Measurements from ENCODE around the gene AP1S1.
"Not testable (repeated sequence)": the region's sequence is repeated elsewhere in the genome, so short reads cannot be mapped to it uniquely, and the experiment has no call there.

AP1S1 gene

DNA sequence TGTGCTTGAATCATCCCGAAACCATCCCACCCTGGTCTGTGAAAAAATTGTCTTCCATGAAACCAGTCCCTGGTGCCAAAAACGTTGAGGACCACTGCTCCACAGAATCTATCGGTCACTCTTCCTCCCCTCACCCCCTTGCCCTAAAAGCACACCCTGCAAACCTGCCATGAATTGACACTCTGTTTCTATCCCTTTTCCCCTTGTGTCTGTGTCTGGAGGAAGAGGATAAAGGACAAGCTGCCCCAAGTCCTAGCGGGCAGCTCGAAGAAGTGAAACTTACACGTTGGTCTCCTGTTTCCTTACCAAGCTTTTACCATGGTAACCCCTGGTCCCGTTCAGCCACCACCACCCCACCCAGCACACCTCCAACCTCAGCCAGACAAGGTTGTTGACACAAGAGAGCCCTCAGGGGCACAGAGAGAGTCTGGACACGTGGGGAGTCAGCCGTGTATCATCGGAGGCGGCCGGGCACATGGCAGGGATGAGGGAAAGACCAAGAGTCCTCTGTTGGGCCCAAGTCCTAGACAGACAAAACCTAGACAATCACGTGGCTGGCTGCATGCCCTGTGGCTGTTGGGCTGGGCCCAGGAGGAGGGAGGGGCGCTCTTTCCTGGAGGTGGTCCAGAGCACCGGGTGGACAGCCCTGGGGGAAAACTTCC lies 28.2 kb upstream of the AP1S1 start:
- DNase-seq (ENCODE audit: low read depth in 2 of 2) = no peak

DNA sequence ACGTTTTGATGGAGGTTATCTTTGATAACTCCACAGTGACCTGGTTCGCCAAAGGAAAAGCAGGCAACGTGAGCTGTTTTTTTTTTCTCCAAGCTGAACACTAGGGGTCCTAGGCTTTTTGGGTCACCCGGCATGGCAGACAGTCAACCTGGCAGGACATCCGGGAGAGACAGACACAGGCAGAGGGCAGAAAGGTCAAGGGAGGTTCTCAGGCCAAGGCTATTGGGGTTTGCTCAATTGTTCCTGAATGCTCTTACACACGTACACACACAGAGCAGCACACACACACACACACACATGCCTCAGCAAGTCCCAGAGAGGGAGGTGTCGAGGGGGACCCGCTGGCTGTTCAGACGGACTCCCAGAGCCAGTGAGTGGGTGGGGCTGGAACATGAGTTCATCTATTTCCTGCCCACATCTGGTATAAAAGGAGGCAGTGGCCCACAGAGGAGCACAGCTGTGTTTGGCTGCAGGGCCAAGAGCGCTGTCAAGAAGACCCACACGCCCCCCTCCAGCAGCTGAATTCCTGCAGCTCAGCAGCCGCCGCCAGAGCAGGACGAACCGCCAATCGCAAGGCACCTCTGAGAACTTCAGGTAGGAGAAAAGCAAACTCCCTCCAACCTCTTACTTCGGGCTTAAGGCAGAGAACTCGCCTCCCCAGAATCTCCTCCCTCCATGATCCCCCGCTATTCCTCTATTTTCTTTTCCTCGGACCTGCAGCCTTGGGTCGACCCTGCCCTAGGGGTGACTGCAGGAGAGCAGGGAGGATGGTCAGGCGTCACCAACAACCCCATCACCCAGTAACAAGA lies 27.4 kb upstream of the AP1S1 start, which contains the start of gene SERPINE1:
Gene SERPINE1, plus strand, starts transcription at position 454 of the 809 bp plus-strand sequence. CDS start 1,290 bp downstream, outside the sequence.
- DNase-seq (ENCODE audit: low read depth in 2 of 2) = peak; percentile 99

DNA sequence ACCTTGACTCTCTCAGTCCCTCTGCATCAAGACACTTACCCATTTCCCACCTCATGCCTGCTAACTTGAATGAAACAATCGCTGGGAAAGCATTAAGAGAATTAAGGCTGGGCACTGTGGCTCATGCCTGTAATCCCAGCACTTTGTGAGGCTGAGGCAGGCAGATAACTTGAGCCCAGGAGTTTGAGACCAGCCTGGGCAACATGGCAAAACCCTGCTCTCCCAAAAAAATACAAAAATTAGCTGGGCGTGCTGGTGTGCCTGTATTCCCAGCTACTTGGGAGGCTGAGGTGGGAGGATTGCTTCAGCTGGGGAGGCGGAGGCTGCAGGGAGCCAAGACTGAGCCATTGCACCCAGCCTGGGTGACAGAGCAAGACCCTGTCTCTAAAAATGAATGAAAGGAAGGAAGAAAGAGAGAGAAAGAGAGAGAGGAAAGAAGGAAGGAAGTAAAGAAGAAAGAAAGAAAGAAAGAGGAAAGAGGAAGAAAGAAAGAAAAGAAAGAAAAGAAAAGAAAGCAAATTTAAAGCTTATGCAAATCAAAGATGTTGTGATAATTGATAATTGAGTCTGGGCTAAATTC lies 26.7 kb upstream of the AP1S1 start:
- no peak for DNase-seq (ENCODE audit: low read depth in 2 of 2)

DNA sequence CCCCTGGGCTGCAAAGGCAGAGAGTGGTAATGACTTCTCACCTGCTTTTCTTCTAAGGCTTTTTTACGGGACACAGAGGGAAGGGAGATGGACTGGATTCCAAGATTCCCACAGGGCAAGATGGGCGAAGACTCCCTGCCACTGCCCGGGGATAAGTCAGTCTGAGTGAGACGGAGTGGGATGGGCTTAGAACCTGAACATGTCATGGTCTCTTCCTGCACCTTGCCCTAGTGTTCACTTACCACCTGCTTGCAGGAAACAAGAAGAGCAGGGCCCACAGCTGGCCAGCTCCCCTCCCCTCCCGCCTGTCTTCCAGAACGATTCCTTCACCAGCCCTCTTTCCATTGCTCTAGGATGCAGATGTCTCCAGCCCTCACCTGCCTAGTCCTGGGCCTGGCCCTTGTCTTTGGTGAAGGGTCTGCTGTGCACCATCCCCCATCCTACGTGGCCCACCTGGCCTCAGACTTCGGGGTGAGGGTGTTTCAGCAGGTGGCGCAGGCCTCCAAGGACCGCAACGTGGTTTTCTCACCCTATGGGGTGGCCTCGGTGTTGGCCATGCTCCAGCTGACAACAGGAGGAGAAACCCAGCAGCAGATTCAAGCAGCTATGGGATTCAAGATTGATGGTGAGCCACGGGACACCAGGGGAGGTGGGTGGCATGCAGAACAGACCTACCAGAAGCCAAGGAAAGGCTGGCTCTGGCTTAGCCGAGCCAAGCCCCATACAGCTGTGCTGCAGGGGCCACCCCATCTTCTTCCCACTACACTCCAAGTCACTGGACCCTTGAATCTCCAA lies 26.0 kb upstream of the AP1S1 start:
- no peak for DNase-seq (ENCODE audit: low read depth in 2 of 2)

DNA sequence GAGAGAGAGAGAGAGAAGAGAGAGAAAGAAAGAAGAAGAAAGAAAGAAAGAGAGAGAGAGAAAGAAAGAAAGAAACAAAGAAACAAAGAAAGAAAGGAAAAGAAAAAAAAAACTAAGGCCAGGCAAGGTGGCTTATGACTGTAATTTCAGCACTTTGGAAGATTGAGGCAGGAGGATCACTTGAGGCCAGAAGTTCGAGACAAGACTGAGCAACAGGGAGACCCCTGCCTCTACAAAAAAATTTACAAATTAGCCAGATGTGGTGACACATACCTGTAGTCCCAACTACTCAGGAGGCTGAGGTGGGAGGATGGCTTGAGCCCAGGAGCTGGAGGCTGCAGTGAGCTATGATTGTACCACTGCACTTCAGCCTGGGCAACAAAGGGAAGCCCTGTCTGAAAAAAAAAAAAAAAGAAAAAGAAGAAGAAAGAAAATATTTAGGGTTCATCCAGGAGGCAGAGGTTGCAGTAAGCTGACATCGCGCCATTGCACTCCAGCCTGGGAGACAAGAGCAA lies 24.6 kb upstream of the AP1S1 start:
- no peak for DNase-seq (ENCODE audit: low read depth in 2 of 2)

- DNase-seq (ENCODE audit: low read depth in 2 of 2) = not testable (repeated sequence)
Observed at GRCh38 chr7:101132626-101133600, 21.4 kb upstream of the AP1S1 start.

- DNase-seq (ENCODE audit: low read depth in 2 of 2) = no peak
Observed at GRCh38 chr7:101133621-101134398, 20.5 kb upstream of the AP1S1 start.

DNA sequence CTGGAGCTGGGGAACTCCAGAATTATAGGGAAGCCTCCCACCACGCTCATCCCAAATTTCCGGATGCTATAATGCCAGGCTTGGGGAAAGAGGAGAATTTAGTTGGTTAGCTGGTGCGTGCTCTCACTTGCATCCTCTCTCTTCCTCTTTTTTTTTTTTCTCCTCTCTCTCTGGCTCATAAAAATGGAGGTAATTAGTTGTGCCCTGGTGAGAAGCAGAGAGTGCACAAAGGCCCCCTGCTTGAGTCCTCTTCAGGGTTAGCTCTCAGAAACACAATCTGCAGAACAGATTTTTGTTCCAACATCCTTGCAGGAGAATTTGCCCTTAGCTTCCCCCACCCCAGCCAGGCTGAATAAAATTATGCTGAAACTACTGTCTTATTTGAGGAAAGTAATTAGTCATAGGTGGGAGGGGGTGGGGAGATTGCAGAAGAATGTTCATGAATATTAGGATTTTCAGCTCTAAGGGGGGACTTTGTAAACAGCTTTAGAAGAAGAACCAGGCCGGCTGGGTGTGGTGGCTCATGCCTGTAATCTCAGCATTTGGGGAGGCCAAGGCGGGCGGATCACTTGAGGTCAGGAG lies 19.8 kb upstream of the AP1S1 start:
- peak; percentile 66 for DNase-seq (ENCODE audit: low read depth in 2 of 2)

DNA sequence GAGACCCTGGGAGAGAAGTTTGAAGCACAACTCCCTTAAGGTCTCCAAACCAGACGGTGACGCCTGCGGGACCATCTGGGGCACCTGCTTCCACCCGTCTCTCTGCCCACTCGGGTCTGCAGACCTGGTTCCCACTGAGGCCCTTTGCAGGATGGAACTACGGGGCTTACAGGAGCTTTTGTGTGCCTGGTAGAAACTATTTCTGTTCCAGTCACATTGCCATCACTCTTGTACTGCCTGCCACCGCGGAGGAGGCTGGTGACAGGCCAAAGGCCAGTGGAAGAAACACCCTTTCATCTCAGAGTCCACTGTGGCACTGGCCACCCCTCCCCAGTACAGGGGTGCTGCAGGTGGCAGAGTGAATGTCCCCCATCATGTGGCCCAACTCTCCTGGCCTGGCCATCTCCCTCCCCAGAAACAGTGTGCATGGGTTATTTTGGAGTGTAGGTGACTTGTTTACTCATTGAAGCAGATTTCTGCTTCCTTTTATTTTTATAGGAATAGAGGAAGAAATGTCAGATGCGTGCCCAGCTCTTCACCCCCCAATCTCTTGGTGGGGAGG lies 16.5 kb upstream of the AP1S1 start:
- no peak for DNase-seq (ENCODE audit: low read depth in 2 of 2)

GRCh38 chr7:101138213-101138870 lies 15.9 kb upstream of the AP1S1 start:
- peak; percentile 91 to 92 for DNase-seq (ENCODE audit: low read depth in 2 of 2)

DNA sequence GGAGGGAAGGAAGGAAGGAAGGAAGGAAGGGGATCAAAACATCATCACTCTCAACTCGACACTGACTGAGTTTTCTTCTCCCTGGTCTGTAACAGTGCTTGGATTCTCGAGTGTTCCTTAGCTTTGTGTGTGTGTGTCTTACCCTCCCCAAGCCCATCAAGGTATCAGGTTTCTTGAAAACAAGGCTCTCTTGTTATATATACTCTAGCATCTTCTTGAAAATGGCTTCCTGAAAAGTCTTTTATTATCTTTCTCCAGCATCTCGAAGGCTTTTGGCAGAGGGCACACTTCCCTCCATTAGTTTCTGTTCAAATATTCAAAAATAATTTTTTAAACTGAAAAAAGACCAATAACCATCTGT lies 14.0 kb upstream of the AP1S1 start:
- no peak for DNase-seq (ENCODE audit: low read depth in 2 of 2)

- DNase-seq (ENCODE audit: low read depth in 2 of 2) = no peak
Observed at GRCh38 chr7:101140746-101141382, 13.4 kb upstream of the AP1S1 start.

- DNase-seq (ENCODE audit: low read depth in 2 of 2) = no peak
Observed at GRCh38 chr7:101151908-101152651, 2.2 kb upstream of the AP1S1 start.

DNA sequence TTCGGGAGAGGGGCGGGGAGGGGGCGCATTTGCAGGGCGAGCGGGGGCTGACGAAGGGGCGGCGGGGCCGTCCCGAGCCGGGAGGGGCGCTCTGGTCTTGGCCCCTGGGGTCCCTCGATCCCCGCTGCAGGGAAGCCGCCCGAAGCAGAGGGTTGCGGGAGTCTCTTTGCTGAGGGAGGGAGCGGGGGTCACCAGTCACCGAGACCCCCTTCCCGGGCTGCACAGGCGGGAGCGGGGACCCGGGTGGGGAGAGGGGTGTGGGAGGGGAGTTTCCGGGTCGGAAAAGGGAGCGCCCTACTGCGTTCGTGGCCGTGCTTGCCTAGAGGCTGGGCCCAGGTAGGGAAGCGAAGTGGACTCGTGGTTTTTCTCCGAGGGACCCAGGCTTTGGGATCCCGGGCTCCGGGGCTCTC lies 422 bp downstream of the AP1S1 start:
- no peak for DNase-seq (ENCODE audit: low read depth in 2 of 2)

DNA sequence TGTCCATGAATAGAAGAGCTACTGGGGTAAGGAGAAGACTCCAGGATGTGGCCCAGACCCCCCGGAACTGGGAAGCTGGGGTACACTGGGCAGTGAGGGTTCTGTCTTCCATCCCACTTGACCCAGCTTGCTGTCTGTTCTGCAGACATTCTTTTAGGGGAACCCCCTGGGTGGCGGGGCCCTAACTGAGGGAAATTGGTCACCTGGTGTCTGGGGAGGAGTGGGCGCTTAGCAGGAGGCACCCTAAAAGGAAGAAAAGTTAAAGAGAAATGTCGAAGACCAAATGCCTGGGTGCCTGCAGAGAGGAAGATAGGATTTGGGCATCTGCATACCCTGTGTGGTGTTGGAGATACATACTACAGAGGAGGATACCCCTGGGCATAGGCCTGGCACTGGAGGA lies 1.0 kb downstream of the AP1S1 start:
- no peak for DNase-seq (ENCODE audit: low read depth in 2 of 2)

GRCh38 chr7:101156277-101156676 lies 2.0 kb downstream of the AP1S1 start:
- DNase-seq (ENCODE audit: low read depth in 2 of 2) = no peak

DNA sequence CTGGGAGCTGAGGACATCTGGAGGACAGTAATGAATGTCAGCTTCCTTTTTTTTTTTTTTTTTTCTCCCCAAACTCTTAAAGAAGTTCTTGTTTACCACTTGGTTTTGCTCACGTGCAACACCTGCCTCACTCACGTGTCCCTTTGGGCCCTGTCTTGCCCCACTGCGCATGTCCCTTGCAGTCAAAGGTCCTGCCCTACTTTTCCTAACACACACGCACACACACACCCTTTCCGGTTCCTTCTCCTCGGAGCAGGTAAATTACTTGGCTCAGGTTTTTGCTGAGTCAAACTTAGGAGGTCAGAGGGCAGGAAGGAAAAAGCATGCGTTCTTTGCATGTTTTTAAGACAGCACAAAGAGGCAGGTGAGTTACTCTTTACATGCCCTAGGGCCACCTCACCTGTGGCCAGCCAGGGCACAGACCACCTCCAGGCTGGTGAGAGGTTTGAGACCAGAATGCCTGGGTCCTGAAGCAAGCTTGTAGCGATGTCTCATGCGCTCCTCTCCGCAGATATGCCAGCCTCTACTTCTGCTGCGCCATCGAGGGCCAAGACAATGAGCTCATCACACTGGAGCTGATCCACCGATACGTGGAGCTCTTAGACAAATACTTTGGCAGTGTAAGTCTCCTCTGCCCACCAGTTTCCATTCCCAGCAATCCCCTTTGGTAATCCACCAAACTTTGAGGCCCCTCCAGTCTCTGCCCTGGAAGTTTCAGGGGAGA lies 2.8 kb downstream of the AP1S1 start:
- no peak for DNase-seq (ENCODE audit: low read depth in 2 of 2)

All from fibroblast of skin of left quadriceps (primary cell).